AG04450 (cell line): ENCODE measurements around the gene SEMA3B. TPM values are rescaled to one million over a fixed set of nuclear protein-coding genes. Genes with fewer than 3 reads are reported as not detected.

Source experiments
- CTCF ChIA-PET: fragments of 300-600, 350-600 bp; formaldehyde crosslinking; extraction: SDS; loops from one replicate; lab custom pipeline; 2022; ENCODE audit warnings: antibody characterized with exemption, inconsistent platforms; lab: Charles Lee
- POLR2A ChIA-PET: fragments of 350-600 bp; formaldehyde crosslinking; extraction: SDS; loops from one replicate; lab custom pipeline; 2021; ENCODE audit warnings: antibody characterized with exemption, inconsistent platforms; lab: Yijun Ruan, JAX
- DNase-seq: peaks from one replicate; pipeline ENCODE4 v3.0.0-alpha.2; 2011; ENCODE audit warnings: low read depth, low spot score
- H3K27ac ChIP-seq: one replicate; pipeline ENCODE4 v1.5.1; 2012; ENCODE audit warnings: low read depth, low read length, control low read depth
- H3K27me3 ChIP-seq: one replicate; pipeline ENCODE4 v1.6.0; 2012; ENCODE audit warnings: low read length; ENCODE audit not compliant: control insufficient read depth, insufficient read depth
- H3K4me3 ChIP-seq: 2 replicates; pipeline ENCODE4 v1.5.1; 2011; ENCODE audit warnings: mild to moderate bottlenecking, low read depth, low read length, control low read depth
- H3K9me3 ChIP-seq: 2 replicates; pipeline ENCODE4 v1.5.1; 2012; ENCODE audit warnings: low read length; ENCODE audit not compliant: control insufficient read depth, insufficient read depth
- polyA plus RNA-seq: library from polyadenylated mRNA; depleted of rRNA; stranded (reverse); fragments of >200 nt; gene quantifications from 2 replicates; pipeline ENCODE4 v1.2.3, GENCODE V29; 2011
- TF ChIP-seq, protein P1 (sequence below): IDR thresholded peaks from 2 replicates; pipeline ENCODE4 v1.5.1; 2011; ENCODE audit warnings: low read depth, low read length, control low read depth, inconsistent platforms

Gene SEMA3B
- polyA plus RNA-seq, 1 experiment: 22.0 TPM

DNA sequence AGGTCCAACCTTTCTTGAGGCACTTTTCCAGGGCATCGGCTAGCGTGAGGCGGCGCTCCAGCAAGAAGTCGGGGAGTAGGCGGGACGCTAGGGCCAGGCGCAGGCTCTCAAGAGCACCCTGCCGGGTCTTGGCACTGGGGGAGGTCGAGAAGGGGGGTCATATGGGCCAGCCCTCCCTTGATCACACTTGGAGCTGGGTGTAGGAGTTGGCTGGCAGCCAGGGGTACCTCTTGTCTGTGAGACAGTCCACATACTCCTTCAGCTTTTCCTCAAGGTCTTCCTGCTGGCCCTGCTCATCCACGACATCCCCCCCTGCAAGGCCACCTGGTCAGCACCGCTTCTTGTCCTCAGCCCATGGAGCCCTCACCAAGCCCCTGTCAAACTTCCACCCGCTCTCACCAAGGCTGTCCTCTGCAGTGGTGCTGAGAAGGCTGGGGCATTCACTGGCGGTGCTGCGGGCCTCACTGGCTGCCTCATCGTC is 21.3 kb downstream of the SEMA3B start:
- TF ChIP-seq, protein P1, sequence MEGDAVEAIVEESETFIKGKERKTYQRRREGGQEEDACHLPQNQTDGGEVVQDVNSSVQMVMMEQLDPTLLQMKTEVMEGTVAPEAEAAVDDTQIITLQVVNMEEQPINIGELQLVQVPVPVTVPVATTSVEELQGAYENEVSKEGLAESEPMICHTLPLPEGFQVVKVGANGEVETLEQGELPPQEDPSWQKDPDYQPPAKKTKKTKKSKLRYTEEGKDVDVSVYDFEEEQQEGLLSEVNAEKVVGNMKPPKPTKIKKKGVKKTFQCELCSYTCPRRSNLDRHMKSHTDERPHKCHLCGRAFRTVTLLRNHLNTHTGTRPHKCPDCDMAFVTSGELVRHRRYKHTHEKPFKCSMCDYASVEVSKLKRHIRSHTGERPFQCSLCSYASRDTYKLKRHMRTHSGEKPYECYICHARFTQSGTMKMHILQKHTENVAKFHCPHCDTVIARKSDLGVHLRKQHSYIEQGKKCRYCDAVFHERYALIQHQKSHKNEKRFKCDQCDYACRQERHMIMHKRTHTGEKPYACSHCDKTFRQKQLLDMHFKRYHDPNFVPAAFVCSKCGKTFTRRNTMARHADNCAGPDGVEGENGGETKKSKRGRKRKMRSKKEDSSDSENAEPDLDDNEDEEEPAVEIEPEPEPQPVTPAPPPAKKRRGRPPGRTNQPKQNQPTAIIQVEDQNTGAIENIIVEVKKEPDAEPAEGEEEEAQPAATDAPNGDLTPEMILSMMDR: no peak
- DNase-seq: no peak
- Histone ChIP-seq H3K9me3 (no peaks in the 10 kb centered on the region; the same call in 1 of the 2 replicates), H3K4me3 (no peak overlapping the region), H3K27ac (no peak overlapping the region), H3K27me3 (no peaks in the 10 kb centered on the region)
- ChIA-PET CTCF (no interaction called here), POLR2A (no interaction called here)

DNA sequence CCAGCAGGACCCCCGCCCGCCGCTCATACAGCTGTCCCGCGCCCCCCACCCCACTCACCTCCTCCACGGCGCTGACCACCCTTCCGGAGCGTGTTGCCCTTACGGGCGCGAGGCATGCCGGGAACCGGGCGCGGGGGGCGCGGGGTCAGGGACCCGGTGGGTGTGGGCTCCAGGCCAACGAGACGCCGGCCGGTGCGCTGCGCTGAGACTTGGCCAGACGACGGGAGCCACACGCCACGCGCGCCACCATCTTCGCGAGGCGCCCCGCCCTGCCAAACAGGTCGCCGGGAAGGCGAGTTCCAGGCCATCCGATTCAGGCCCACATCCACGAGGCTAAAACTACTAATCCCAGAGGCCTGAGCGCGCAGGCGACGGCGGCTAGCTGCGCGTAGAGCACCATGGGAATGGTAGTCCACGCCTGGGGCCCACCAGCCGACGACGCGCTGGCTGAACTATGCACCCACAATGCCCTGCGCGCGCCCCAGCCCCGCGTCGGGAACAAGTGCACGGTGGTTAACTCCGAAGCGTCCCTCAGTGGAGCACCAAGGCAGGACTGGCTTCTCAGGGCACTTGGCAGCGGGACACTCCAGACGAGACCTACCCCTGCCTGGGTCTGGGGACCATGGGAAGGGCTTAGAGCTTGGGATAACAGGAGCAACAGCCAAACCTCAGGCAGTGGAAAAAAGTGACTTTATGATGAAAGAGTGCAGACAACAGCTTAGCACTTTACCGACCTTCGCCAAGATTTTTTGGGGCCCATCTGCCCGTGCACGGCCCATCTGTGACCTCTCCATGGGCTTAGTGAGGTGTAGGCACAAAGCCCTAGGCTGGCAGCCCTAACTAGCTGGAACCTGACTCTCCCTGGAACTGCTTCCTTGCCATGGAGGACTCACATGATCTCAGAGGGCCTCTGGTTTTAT is 23.5 kb downstream of the SEMA3B start, which contains the start of gene IFRD2:
IFRD2 (minus strand) TSS at position 271 of the 920 bp plus-strand sequence; CDS start at position 116, 155 bp downstream.
- Histone ChIP-seq H3K9me3 (no peaks in the 10 kb centered on the region; the same call in 1 of the 2 replicates), H3K4me3 (peak within 1 kb of the TSS; percentile 80), H3K27me3 (no peaks in the 10 kb centered on the region), H3K27ac (peak within 1 kb of the TSS; percentile 61)
- DNase-seq: peak; percentile 91
- CTCF ChIA-PET: interaction anchor here (1.1 kb wide), 1 partner anchor 32 kb away, joined by 3 read pairs; no protein-coding TSS in a partner anchor
- TF ChIP-seq, protein P1: no peak
- POLR2A ChIA-PET: interaction anchor here (0.6 to 2.1 kb wide), 6 partner anchors 11 to 751 kb away, joined by 3 to 7 read pairs (median 4); partner anchors contain the start of gene TUSC2

DNA sequence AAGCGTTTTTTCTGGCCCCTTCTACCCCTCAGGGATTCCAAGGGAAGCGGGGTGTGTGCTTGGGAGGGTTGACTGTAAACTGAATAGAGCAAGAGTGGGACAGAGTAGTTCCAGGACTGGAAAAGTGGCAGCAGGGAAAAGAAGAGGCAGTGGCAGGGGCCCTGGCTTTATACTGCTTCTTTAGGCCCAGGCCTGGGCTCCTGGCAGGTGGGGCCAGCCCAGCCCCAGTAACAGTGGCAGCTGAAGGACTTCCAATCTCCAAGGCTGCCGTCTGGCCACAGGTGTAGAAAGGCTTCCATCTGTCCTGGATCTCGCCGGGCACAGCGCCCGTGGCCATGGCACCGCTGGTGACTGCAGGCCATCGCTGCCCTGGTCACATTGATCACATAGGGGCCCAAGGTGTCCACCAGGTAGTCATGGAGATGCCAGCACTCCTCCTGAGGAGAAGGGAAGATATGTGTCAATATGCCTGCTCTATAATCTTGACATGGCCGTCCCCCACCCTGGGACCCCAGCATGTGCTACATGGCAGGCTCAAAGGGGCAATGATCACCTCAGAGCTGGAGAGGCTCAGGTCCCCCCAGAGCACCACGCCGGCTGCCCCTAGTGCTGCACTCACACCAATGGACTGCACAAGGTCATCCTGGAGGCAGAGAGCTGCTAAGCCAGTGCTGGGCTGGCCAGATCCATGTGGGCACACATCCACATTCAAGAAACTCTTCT is 24.3 kb downstream of the SEMA3B start:
- POLR2A ChIA-PET: interaction anchor here (0.8 to 2.1 kb wide), 2 partner anchors 12 to 44 kb away, joined by 4 to 7 read pairs; no protein-coding TSS in a partner anchor
- H3K27me3 ChIP-seq: no peaks in the 10 kb centered on the region
- no peaks in the 10 kb centered on the region; the same call in 1 of the 2 replicates for H3K9me3 ChIP-seq
- CTCF ChIA-PET: interaction anchor here (0.6 kb wide), 1 partner anchor 28 kb away, joined by 3 read pairs; no protein-coding TSS in a partner anchor
- no peak overlapping the region for H3K4me3 ChIP-seq
- DNase-seq: no peak
- peak overlapping the region; percentile 61 for H3K27ac ChIP-seq
- TF ChIP-seq, protein P1: no peak

DNA sequence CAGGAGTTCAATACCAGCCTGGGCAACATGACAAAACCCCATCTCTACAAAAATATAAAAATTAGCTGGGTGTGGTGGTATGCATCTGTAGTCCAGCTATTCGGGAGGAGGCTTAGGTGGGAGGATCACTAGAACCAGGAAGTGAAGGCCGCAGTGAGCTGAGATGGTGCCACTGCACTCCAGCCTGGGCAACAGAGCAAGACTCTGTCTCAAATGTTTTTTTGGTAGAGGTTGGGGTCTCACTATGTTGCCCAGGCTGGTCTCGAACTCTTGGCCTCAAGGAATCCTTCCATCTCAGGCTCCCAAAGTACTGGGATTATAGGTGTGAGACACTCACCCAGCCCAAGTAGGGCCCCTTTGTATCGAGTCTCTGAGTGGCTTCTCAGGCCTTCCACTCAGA is 25.1 kb downstream of the SEMA3B start:
- Histone ChIP-seq H3K27me3 (no peaks in the 10 kb centered on the region), H3K9me3 (no peaks in the 10 kb centered on the region; the same call in 1 of the 2 replicates), H3K4me3 (no peak overlapping the region), H3K27ac (no peak overlapping the region)
- POLR2A ChIA-PET: interaction anchor here (1.1 kb wide), 1 partner anchor 10 kb away, joined by 3 read pairs; no protein-coding TSS in a partner anchor
- DNase-seq: no peak
- CTCF ChIA-PET: interaction anchor here (0.6 kb wide), 1 partner anchor 27 kb away, joined by 3 read pairs; no protein-coding TSS in a partner anchor
- TF ChIP-seq, protein P1: no peak
